ENCODE measurements around the gene NXN. TPM values are rescaled to one million over a fixed set of nuclear protein-coding genes. Genes with fewer than 3 reads are reported as not detected.

Gene NXN
- total and polyA plus RNA-seq, 7 donors, result 33.4 to 92.5 (median 73.8) TPM

DNA sequence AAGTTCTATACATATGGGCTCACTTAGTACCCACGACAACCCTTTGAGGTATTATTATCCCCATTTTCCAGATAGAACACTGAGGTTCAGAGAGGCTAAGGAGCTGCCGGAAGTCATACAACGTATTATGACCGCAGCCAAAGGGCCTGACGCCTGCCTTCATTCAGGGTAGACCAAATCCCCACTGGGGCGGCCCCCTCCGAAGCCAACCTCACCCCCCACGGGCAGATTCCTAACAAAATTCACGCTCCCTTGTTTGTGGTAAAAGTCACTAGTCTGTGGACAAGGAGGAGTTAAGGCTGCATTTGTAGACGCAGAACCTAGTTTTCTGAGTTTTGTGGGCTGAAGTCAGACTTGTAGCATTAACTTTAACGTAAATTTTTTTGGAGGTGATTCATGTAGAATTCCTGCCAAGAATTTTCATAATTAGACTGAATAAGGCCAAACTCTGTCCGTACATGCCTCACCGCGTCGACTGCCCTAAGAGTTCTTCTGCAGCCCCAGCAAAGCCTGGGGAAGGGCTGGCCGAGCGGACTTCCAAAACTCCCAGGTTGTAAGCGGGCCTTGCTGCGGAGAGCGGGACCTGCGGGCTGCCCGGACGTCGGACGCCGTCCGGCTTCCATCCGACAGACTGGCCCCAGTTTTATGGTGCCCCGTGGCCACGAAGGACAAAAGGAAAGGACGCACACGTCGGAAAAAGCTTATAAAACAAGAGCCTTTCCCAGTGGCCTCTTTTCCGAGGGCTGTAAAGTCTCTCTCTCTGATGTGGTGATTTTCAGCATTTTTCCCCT lies 75.7 kb downstream of the NXN start:
- H3K4me1 ChIP-seq, result peaks cover 28% of the 10 kb centered on the region
- ATAC-seq (no peak), DNase-seq (no peak)
- no peak overlapping the region for H3K4me3 ChIP-seq
- H3K27me3 ChIP-seq (ENCODE audit: insufficient read depth in 3 of 3, low read length in 2 of 3), result no peaks in the 10 kb centered on the region
- H3K27ac ChIP-seq, result peak overlapping the region; percentile 27
- H3K9me3 ChIP-seq, result no peaks in the 10 kb centered on the region
- TF ChIP-seq, protein P1, sequence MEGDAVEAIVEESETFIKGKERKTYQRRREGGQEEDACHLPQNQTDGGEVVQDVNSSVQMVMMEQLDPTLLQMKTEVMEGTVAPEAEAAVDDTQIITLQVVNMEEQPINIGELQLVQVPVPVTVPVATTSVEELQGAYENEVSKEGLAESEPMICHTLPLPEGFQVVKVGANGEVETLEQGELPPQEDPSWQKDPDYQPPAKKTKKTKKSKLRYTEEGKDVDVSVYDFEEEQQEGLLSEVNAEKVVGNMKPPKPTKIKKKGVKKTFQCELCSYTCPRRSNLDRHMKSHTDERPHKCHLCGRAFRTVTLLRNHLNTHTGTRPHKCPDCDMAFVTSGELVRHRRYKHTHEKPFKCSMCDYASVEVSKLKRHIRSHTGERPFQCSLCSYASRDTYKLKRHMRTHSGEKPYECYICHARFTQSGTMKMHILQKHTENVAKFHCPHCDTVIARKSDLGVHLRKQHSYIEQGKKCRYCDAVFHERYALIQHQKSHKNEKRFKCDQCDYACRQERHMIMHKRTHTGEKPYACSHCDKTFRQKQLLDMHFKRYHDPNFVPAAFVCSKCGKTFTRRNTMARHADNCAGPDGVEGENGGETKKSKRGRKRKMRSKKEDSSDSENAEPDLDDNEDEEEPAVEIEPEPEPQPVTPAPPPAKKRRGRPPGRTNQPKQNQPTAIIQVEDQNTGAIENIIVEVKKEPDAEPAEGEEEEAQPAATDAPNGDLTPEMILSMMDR (IDR thresholded peaks at IDR 0.05), result no peak
- WGBS, 3 donors, result 76 to 86% (median 84%) methylated on average over 34 of the region's 34 CpGs
- intact Hi-C loops (cut with DNase I), result loop anchor here (5.0 to 10.0 kb wide), 2 partner anchors 51 to 73 kb away; partner anchors contain the start of gene NXN (in 2 of the 2)
- no peaks in the 10 kb centered on the region for H3K36me3 ChIP-seq (ENCODE audit: insufficient read depth in 1 of 2, low read depth in 1 of 2)

DNA sequence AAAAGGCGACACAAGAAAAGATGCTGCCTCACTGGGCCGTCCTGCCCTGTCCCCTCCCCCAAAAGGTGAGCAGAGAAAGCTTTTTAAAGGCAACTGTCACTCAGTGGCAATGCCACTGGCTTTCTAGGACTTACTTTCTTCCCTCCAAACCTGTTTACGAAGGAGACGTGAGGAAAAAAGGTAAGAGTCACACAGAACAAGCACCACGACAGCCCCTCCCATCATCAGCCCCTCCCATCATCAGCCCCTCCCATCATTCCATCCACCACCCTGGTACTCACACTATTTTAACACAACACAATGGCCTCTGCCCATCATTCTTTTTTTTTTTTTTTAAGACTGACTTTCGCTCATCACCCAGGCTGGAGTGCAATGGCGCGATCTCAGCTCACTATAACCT lies 77.1 kb downstream of the NXN start:
- ATAC-seq (peak; percentile 14 to 35 (median 21)), DNase-seq (no peak)
- H3K9me3 ChIP-seq, result no peaks in the 10 kb centered on the region
- H3K27me3 ChIP-seq (ENCODE audit: insufficient read depth in 3 of 3, low read length in 2 of 3), result no peaks in the 10 kb centered on the region
- H3K4me1 ChIP-seq, result peaks cover 26% of the 10 kb centered on the region
- WGBS, 3 donors, result 59 to 77% (median 61%) methylated on average over 8 of the region's 8 CpGs
- H3K36me3 ChIP-seq (ENCODE audit: insufficient read depth in 1 of 2, low read depth in 1 of 2), result no peaks in the 10 kb centered on the region
- TF ChIP-seq, protein P1 (IDR thresholded peaks at IDR 0.05), result no peak
- peak overlapping the region; percentile 98 for H3K27ac ChIP-seq
- H3K4me3 ChIP-seq, result peak overlapping the region; percentile 63
- intact Hi-C loops (cut with DNase I), result loop anchor here (5.0 to 10.0 kb wide), 2 partner anchors 52 to 75 kb away; partner anchors contain the start of gene NXN (in 2 of the 2)

DNA sequence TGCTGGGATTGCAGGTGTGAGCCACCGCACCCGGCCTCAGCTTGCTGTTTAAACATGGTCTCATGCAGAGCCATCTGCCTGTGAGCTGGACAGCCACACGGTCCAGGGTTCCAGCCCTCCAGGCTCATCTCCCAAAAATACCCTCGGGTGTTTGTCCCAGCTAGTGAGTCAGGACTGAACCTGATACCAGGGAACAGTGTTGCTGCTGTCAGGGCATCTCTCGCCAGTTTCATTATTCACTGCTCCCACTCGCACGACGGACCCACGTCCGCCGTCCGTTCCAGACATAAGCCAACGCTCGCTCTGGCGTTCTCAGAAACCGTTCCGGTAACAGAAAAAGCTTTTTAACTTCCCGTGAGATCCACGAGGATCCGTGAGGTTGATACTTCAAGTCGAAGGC lies 77.6 kb downstream of the NXN start:
- no peaks in the 10 kb centered on the region for H3K36me3 ChIP-seq (ENCODE audit: insufficient read depth in 1 of 2, low read depth in 1 of 2)
- ATAC-seq (peak; percentile 89 to 94 (median 93)), DNase-seq (peak; percentile 69 to 87)
- no peaks in the 10 kb centered on the region for H3K27me3 ChIP-seq (ENCODE audit: insufficient read depth in 3 of 3, low read length in 2 of 3)
- no peaks in the 10 kb centered on the region for H3K9me3 ChIP-seq
- H3K4me3 ChIP-seq, result peak overlapping the region; percentile 63
- intact Hi-C loops (cut with DNase I), result loop anchor here (5.0 to 10.0 kb wide), 2 partner anchors 53 to 75 kb away; partner anchors contain the start of gene NXN (in 2 of the 2)
- peak overlapping the region; percentile 98 for H3K27ac ChIP-seq
- WGBS, 3 donors, result 22 to 32% (median 30%) methylated on average over 21 of the region's 21 CpGs
- TF ChIP-seq, protein P1 (IDR thresholded peaks at IDR 0.05), result no peak
- H3K4me1 ChIP-seq, result peaks cover 31% of the 10 kb centered on the region

DNA sequence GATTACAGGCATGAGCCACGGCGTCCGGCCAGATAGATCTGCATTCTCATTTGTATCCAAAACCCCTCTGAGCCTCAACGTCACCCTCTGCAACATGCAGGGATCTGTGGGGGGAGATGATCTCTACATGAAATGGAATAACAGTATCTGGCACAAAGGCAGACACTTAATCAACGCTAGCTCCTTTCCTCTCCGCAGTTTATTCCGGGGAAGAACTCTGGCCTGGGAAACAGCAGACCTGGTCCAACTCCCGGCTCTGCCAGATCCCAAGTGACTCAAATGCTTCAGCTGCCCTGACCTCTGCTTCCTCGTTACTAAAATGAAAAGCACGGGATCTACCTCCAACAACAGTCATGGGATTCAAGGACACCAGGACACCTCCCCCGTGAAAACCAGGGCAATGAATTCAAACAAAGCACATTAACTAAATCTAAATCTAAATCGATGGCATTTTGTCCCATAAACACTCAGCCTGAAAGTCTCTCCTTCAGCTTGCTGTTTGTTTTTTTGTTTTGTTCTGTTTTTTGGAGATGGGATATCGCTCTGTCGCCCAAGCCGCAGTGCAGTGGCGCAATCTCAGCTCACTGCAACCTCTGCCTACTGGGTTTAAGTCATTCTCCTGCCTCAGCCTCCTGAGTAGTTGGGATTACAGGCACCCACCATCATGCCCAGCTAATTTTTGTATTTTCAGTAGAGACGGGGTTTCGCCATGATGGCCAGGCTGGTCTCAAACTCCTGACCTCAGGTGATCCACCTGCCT lies 78.2 kb downstream of the NXN start:
- Histone ChIP-seq H3K27me3 (ENCODE audit: insufficient read depth in 3 of 3, low read length in 2 of 3) (no peaks in the 10 kb centered on the region), H3K4me1 (peaks cover 37% of the 10 kb centered on the region), H3K27ac (peak overlapping the region; percentile 98), H3K4me3 (peak overlapping the region; percentile 26), H3K36me3 (ENCODE audit: insufficient read depth in 1 of 2, low read depth in 1 of 2) (no peaks in the 10 kb centered on the region), H3K9me3 (no peaks in the 10 kb centered on the region)
- DNase-seq (peak; percentile 77 to 89), ATAC-seq (peak; percentile 79 to 85 (median 82))
- intact Hi-C loops (cut with DNase I), result loop anchor here (5.0 to 10.0 kb wide), 2 partner anchors 53 to 76 kb away; partner anchors contain the start of gene NXN (in 2 of the 2)
- WGBS, 3 donors, result 7 to 16% (median 10%) methylated on average over 18 of the region's 18 CpGs
- TF ChIP-seq, protein P1 (IDR thresholded peaks at IDR 0.05), result no peak

Data from psoas muscle (tissue), 8 donors.